Measurements from ENCODE around the gene TOPAZ1.

The TOPAZ1 gene

DNA sequence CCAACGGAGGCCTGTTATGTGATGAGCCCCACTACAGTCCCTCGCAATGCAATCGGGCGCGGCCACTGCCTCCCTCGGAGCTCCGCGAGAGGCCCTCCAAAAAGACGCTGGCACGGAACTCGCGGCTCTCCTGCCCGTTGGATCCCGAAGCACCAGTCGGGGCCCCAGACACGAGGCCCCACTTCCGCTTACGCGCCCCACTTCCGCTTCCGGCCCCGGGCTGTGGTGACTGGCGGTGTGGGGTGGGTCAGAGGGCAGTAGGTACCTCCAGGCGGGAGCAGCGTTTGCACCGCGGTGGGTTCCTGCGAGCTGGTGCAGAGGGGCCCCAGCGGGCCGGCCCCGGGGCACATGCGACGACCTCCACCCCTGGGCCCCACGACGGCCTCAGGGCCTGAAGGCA lies at the start of gene TOPAZ1:
Gene TOPAZ1, plus strand, starts transcription at position 181 of the 400 bp plus-strand sequence. Its CDS starts 168 bp downstream, at position 349.
- no peak for DNase-seq (ENCODE audit: low read depth)

DNA sequence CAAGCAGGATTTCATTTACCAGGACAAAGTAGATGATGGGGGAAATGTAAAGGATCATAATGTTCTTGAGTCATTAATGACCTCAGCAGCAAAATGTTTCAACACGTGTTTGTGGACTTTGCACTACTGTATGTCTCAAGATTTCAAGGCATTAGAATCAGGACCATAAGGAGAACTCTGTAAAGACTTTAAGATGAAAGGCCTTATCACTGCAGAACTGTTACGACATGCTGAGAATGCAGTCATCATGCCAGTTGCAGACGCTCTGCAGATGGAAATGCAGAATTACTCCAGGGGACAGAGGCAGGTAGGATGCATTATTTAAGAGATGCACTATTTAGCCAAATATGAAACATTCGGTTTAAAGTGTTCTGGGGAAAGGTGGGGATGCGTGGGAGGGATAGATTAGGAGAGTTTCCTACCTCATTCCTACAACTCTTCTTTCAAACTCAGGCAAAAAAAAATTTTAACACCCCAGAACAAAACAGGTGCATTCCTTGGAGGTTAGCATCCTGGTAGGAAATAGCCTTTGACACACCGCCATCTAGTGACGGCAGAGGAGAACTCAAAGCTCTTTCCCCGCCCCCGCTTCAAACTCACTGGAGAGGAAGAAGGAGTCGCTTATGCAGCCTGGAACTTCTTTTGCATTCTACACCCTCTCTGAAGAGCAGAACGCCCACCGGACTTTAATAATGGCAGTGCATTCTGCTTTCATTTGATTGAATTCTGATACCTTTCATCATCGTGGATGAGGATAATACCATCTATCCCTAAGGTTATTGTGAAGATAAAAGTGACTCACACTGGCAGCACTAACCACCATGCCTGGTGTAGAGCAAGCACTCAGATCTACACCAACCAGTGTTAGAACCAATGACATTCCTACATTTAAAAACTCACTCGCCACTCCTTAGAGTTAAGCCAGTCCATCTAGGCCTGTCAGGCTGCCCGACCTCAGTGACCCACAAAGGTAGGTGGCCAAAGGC lies 43.1 kb upstream of the TOPAZ1 start:
- DNase-seq (ENCODE audit: low read depth): peak; percentile 23

DNA sequence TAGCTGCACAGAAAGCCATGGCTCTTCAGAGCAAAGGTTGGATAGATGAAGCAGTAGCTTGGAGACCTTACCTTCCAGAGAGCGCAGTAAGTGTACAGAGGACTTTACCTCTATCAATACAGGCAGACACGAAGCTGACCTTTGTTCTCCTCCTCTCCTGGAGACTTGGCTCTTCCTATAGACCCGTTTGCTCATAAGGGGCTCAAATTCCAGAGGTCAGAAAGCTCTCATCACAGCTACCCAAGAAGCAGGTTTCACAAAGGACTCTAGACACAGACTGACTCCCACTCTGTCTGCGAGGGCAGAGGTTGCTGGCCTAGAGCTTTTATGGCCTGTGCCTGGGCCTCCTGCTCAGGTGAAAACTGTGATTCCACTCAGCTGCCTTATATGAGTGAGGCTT lies 35.4 kb upstream of the TOPAZ1 start:
- no peak for DNase-seq (ENCODE audit: low read depth)

DNA sequence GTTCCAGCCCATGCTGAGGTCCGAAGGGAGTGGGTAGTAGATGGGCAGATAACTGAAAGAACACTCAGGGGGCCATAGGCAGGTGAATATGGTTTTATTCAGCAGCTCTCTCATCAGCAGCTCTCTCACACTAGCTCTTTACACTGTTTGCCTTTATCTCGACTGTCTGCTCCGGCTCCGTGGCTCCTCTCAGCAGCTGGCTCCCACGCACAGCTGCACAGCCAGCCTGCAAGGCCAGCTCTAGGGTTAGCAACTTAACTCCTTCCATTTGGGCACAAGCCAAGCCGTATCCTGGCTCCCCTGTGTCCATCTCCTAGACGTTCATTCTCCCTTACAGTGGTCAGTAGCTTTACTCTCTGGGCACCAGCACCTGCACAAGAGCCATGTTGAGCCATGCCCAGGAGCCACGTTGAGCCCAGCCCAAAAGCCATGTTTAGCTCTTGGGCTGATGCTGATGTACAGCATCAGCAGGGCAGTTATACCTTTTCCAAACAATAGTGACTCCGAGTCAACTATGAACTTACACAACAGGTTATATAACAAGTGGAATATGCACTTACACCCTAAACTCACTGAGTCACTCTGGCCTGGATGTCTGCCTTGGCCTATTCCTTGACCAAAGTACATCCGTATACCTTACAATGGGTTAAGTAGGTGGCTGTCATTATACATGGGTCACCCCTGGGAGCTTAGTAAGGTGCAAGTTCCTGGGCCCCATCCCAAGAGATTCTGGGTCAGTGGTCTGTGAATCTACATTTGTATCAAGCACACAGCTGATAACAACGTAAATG lies 34.6 kb upstream of the TOPAZ1 start:
- DNase-seq (ENCODE audit: low read depth): no peak

DNA sequence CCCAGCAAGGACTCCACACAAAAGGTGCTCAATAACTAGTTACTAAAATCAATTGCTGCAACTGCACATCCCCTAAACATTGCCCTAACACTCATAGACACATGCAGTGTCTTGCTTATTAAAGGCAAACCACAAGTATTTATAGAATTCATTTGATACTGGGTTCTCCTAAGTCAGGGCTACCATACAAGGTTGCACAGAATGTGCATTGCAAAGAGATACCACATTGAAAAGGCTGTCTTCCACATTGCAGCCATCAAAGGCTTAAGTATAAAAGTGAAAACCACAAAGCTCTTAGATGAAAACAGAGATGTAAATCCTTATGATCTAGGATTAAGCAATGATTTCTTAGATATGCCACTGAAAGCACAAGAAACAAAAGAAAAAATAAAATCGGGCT lies 33.6 kb upstream of the TOPAZ1 start:
- no peak for DNase-seq (ENCODE audit: low read depth)

DNA sequence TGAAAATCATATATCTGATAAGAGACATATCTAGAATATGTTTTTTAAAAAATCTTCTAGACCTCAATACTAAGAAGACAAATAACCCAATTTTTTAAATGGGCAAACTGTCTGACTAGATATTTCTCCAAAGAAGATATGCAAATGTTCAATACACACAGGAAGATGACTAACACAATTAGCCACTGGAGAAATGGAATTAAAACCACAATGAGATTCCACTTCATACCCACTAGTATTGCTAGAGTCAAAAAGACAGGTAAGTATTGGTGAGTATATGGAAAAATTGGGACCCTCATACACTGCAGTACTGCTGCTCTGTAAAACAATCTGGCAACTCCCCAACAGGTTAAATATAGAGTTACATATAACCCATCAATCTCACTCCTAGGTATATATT lies 33.1 kb upstream of the TOPAZ1 start:
- no peak for DNase-seq (ENCODE audit: low read depth)

DNA sequence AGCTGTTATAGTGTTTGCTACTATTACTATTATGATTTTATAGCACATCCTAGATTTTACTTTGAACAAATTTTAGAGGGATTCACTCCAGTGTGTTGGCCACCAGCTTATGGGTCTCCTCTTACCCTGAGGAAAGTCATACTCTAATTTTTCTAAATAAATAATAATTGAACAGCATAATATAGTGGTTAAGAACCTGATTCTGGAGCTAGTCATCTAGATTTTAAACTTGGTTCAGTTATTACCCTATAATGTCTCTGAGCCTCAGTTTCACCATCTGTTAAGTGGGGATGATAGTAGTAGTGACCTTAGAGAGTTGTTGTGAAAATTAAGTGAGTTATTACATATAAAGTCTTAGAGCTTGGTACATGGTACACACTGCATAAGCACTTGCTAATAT lies 30.7 kb upstream of the TOPAZ1 start:
- DNase-seq (ENCODE audit: low read depth): no peak

DNA sequence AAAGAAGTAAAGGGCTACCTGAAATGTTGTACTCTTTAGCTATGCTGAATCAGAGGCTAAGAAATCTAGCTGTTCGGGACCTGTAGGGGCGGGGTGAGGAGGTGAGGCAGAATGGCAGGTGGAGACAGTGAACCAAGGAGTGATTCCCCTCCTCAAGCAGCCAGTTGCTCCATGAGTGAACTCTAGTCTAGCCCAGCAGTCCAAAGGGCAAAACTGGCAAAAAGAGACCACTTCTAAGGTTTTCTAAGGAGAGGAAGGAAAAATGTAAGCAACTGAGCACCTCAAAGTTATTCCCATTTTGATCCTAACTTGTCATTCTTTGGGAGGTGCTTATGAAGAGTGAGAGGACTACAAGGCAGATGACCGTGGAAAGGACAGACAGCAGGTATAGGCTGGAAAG lies 19.3 kb upstream of the TOPAZ1 start:
- no peak for DNase-seq (ENCODE audit: low read depth)

DNA sequence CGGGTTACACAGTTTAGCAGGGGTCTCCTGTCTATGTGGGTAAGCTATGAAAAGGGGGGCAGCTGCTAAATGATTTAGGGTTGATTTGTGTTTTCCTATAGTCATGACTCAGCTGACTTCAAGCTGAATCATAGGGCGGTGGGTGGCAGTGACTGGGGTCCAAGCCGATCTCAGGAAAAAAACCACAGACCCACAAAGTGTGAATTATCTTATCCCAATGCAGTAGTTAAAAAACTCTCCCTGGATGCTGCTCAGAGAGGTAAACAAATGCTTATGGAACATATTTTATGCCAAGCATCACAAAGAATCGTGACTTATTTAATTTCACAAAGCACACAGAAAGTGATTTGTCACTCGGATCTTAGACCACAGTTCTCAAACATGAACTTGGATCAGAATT lies 18.4 kb upstream of the TOPAZ1 start:
- no peak for DNase-seq (ENCODE audit: low read depth)

DNA sequence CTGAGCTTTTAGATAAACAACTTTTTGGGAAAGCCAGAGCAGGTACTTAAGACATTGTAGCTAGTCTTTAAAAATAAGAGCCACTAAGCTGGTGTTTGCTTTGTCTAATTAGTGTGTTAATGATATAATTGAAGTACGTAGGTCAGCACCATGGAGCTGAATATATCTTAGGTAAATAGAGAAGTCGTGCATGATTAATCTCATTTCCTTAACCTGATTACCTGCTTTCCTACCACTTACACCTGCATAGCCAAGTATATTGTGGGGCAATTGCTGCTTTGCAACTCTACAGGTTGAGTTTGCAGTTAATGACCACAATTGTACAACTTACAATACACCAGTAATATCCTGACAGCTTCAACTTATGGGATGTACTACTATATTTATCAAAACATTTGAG lies 17.6 kb upstream of the TOPAZ1 start:
- no peak for DNase-seq (ENCODE audit: low read depth)

DNA sequence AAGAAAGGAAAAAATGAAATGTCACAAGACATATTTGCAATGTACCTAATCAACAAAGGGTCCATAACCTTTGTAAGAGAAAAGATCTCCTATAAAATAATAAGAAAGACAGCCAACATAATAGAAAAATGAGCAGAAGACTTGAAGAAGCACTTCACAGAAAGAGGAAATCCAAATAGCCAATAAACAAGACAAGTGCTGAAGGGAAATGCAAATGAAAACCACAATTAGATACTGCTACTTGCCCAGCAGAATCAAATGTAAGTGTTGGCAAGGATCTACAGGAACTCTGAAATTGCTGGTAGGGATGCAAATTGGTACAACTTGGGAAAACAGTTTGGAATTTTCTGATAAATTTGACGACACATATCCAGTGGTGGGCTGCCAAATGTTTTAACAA lies 15.1 kb upstream of the TOPAZ1 start:
- DNase-seq (ENCODE audit: low read depth): no peak

DNA sequence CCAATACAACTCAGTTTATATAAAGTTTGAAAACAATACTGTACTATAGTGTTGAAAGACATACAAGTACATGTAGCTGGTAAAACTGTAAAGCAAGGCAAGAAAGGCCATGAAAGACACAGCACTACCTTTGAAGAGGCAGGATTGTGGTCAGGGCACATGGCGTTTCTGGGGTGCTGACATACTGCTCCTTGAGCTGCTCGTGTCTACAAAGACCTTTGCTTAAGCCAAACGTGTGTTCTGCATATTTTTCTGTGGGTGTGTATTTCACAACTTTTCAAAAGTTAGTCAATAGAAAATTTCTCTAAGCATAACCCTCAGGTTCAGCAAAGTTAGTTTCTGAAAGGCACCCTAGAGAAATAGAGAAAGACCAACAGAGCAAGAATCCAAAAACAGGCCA lies 14.1 kb upstream of the TOPAZ1 start:
- no peak for DNase-seq (ENCODE audit: low read depth)

DNA sequence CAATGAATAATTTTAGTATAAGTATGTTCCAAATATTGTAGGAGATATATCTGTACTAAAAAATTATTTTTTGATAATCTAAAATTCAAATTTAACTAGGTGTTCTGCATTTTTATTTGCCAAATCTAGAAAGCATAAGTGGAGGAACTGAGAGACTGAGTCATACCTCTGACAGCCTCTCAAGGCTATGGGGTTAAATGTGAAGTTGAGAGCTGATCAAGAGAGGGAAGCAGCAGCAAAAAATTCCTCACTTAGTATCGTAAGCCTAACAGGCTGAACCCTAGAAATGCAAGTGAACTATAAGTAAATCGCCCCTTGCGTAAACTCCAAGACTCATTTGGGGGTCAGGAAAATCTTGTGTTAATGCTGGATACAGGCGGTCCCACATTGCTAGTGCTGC lies 12.8 kb upstream of the TOPAZ1 start:
- DNase-seq (ENCODE audit: low read depth): no peak

DNA sequence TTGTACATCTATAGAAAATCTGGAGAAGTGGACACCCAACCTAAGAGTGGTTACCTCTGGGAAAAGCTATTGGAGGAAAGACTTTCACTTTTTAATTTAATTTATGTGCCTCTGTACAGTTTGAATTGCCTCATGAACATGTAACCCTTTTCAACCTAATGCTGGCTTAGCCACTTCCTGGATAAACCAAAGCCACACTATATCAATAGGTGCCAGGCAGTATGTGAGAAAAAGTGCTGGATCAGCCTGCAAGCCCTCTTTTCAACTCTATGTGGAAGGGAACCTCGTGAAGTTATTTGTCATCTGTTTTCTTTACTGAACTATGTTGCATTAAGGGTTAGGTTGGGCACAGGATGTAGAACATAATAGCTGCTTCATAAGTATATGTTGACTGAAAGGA lies 9.3 kb upstream of the TOPAZ1 start:
- no peak for DNase-seq (ENCODE audit: low read depth)

DNA sequence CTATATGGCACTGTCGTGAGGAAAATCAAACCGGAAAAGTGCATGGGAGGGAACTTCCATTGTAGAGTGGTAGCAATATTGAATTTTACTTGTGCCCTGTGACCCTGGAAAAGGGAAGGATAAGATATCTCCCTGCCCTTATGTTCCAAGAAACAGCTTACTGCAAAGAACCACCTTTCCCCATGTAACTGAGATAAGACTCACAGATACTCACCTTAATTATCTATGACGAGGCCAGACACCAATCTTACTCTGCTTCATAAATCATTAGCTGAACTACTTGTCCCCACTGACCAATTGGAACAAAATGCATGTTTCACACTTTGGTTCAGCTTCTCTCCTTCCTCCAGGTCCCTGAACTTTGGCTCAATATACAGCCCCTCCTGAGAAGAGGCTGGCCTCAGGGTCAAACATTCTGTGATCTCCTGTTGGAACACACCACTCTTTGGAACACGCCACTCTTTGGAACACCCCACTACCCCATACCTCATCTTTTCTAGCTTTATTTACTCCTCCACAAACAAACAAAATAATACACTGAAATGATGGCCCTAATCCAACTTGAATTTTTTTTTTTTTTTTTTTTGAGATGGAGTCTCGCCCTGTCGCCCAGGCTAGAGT lies 6.9 kb upstream of the TOPAZ1 start:
- DNase-seq (ENCODE audit: low read depth): no peak

DNA sequence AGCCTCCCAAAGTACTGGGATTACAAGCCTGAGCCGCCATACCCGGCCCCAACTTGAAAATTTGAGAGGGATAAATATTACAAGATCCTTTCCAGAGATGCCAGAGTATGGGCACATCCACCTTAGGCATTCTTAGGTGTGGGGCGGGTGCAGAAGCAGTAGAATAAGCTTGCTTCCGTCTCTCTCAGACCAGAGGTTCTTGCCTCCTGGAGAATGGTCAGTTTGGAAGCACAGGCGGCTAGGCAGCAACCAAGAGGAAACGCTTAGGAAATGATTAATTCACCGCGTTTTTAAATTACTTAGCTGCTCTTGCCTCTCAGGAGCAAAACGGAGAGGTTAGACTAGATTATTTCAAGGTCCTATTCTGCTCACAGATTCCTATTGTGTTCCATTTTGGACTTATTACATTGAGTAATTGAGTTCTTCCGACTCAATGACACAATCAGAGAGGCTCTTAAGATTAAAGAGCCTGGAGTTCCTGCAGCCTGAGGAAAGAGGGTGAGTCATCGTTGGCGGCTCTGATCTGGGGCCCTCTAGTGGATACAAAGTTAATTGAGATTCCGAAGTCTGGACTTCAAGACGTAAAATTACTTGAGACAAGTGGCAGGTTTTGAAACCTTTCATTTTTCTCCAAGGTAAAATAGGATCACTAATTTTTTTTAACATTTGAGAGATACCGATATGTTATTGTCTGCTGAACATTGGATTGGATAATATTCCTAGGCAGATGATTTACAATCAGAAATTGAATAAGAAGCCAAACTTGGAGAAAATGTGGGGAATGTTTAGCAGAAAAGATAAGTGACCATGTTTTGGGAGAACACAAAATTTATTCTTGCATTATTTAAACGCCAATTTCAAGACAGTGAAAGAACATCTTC lies 5.8 kb upstream of the TOPAZ1 start:
- DNase-seq (ENCODE audit: low read depth): peak; percentile 77

DNA sequence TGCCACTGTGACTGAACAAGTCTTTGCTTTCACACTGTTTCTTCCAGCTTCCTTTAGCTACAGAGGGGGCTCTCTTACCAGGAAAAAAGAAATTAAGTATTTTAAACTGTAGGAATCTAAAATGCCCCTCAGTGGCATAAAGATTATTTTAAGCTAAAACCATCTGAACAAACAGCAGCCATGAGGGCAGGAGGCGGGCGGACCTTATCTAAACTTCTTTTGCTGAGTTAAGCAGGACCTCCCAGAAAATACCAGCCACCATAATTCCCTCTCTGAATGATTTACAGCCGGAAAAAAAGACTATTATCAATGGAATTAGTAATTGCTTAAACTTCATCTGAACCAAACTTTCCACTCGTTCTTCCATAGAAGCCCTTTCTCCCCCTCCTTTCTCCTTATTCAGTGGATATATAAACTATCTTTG lies 5.2 kb upstream of the TOPAZ1 start:
- no peak for DNase-seq (ENCODE audit: low read depth)

DNA sequence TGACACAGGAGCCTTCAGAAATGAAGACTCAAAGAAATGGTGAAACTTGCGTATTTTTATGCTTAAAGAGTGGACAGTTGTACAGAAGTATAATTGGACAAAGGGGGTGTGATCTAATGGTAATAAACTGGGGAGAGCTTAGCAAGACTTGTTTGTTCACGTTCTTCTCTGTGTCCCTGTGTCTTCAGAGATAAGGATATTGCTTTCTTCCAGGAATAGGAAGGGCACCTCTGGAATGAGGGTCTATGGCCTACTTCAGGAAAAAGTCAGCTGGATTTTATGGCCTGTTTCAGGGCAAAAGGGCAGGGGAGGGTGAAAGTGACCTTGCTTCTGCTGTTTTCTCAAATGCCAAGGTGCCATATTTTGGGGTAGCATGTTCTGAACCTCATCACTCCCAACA lies 4.5 kb upstream of the TOPAZ1 start:
- DNase-seq (ENCODE audit: low read depth): no peak

DNA sequence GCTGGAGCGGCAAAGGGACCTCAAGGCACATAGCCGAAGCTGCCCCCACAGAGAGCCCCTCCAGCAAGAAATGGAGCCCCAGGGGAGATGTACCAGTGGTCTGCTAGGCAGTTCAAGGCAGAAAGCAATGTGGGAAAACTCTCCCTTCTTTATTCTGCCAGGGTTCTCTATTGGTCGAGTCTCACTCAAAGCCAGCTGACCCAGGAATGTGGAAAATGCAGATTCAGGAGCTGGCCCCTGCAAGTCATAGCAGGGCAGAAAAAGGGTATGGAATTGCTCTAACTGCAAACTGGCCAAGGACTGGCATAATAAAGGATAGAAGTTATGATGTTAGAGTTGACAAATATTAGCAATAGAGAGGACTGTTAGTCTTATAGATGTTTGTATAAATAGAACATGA lies 4.0 kb upstream of the TOPAZ1 start:
- DNase-seq (ENCODE audit: low read depth): no peak

DNA sequence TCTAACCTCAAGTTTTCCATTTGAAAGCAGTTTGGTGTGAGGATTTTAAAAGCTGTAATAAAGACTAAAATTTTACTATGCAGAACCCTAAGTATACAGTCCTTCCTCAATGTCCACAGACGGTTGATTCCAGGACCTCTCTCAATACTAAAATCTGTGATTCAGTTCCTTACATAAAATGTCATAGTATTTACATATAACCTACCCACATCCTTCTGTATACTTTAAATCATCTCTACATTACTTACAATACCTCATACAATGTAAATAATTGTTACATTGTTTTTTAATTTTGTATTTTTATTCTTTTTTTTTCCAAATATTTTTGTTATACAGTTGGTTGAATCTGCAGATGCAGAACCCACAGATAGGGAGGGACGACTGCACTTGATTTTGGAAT lies 2.8 kb upstream of the TOPAZ1 start:
- no peak for DNase-seq (ENCODE audit: low read depth)

DNA sequence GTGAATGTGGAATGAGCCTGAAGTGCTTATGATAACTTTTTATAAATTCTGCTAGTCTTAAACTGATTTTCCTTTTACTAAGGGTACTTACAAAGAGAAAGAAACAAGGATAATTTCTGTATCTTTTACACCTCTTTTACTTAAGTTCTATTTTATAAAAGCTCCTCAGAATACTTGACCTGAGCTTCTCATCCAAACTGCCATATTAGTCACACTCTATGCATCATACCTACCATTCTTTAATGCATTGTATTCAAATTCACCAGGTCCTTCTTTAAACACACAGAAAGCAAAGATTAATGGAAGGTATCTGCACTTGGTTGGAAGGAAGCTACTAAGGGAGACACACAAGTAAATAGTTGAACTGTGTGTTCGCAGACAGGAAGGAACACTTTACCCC lies 1.6 kb upstream of the TOPAZ1 start:
- no peak for DNase-seq (ENCODE audit: low read depth)

DNA sequence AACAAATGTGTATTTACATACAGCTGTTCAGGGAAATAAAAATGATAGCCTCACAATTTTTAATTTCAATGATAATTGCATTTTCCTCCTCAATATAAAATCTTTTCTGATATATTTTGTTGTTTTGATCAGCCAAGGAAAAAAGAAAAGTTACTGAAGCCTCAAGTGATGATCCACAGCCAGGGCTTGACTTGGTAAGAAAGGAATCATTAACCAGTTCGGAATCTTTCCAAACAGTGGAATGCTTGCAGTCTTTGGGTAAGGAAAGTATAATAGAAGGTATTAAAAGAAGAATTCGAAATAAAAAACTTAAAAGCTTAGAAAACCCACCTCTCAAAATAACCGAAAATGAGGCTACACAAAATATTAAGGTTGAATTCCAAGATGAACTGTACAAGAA lies 1.0 kb downstream of the TOPAZ1 start:
- DNase-seq (ENCODE audit: low read depth): no peak
